ENCODE data around the gene UBE4A. TPM values are rescaled to one million over a fixed set of nuclear protein-coding genes. Genes with fewer than 3 reads are reported as not detected.

Gene UBE4A
- polyA plus RNA-seq (2012; ENCODE audit: missing spikeins): 17.7 TPM

- FAIRE-seq (peak; percentile 100), DNase-seq (ENCODE audit: insufficient read length) (peak; percentile 64)
- TF ChIP-seq TAF1 (IDR thresholded peaks at IDR 0.05; ENCODE audit: borderline replicate concordance, low read depth, low read length) (peak; percentile 91), POLR2AphosphoS5 (IDR thresholded peaks at IDR 0.05; ENCODE audit: low read depth, low read length) (peak; percentile 97), POLR2A (IDR thresholded peaks at IDR 0.05; ENCODE audit: low read depth, low read length) (peak; percentile 98)
Measured at GRCh38 chr11:118359295-118359958, at the start of gene UBE4A. UBE4A (plus strand) TSS chr11:118359600; CDS start chr11:118365081, 5,481 bp downstream.

GRCh38 chr11:118310271-118310670 is 49.1 kb upstream of the UBE4A start:
- no peak for DNase-seq (ENCODE audit: insufficient read length)
- no peak for TF ChIP-seq POLR2A (IDR thresholded peaks at IDR 0.05; ENCODE audit: low read depth, low read length)
- no peak for TF ChIP-seq POLR2AphosphoS5 (IDR thresholded peaks at IDR 0.05; ENCODE audit: low read depth, low read length)
- no peak for TF ChIP-seq TAF1 (IDR thresholded peaks at IDR 0.05; ENCODE audit: borderline replicate concordance, low read depth, low read length)
- no peak for FAIRE-seq

- no peak for TF ChIP-seq TAF1 (IDR thresholded peaks at IDR 0.05; ENCODE audit: borderline replicate concordance, low read depth, low read length)
- no peak for TF ChIP-seq POLR2A (IDR thresholded peaks at IDR 0.05; ENCODE audit: low read depth, low read length)
- no peak for TF ChIP-seq POLR2AphosphoS5 (IDR thresholded peaks at IDR 0.05; ENCODE audit: low read depth, low read length)
- FAIRE-seq: no peak
- no peak for DNase-seq (ENCODE audit: insufficient read length)
Measured at GRCh38 chr11:118310781-118311485, 48.5 kb upstream of the UBE4A start.

GRCh38 chr11:118311518-118311917 is 47.9 kb upstream of the UBE4A start:
- FAIRE-seq: no peak

GRCh38 chr11:118312328-118312727 is 47.1 kb upstream of the UBE4A start:
- FAIRE-seq (no peak), DNase-seq (ENCODE audit: insufficient read length) (no peak)
- TF ChIP-seq TAF1 (IDR thresholded peaks at IDR 0.05; ENCODE audit: borderline replicate concordance, low read depth, low read length): no peak
- no peak for TF ChIP-seq POLR2AphosphoS5 (IDR thresholded peaks at IDR 0.05; ENCODE audit: low read depth, low read length)
- no peak for TF ChIP-seq POLR2A (IDR thresholded peaks at IDR 0.05; ENCODE audit: low read depth, low read length)

More at GRCh38 chr11:118311518-118311917, 47.9 kb upstream of the UBE4A start:
- no peak for DNase-seq (ENCODE audit: insufficient read length)
- TF ChIP-seq POLR2AphosphoS5 (IDR thresholded peaks at IDR 0.05; ENCODE audit: low read depth, low read length) (no peak), TAF1 (IDR thresholded peaks at IDR 0.05; ENCODE audit: borderline replicate concordance, low read depth, low read length) (no peak), POLR2A (IDR thresholded peaks at IDR 0.05; ENCODE audit: low read depth, low read length) (no peak)

GRCh38 chr11:118313242-118313641 is 46.2 kb upstream of the UBE4A start:
- no peak for FAIRE-seq
- TF ChIP-seq TAF1 (IDR thresholded peaks at IDR 0.05; ENCODE audit: borderline replicate concordance, low read depth, low read length) (no peak), POLR2AphosphoS5 (IDR thresholded peaks at IDR 0.05; ENCODE audit: low read depth, low read length) (no peak), POLR2A (IDR thresholded peaks at IDR 0.05; ENCODE audit: low read depth, low read length) (no peak)
- no peak for DNase-seq (ENCODE audit: insufficient read length)

- no peak for FAIRE-seq
- DNase-seq (ENCODE audit: insufficient read length): no peak
- TF ChIP-seq POLR2AphosphoS5 (IDR thresholded peaks at IDR 0.05; ENCODE audit: low read depth, low read length) (no peak), POLR2A (IDR thresholded peaks at IDR 0.05; ENCODE audit: low read depth, low read length) (no peak), TAF1 (IDR thresholded peaks at IDR 0.05; ENCODE audit: borderline replicate concordance, low read depth, low read length) (no peak)
Measured at GRCh38 chr11:118314988-118315411, 44.4 kb upstream of the UBE4A start.

- no peak for DNase-seq (ENCODE audit: insufficient read length)
- FAIRE-seq: no peak
Measured at GRCh38 chr11:118318124-118318523, 41.3 kb upstream of the UBE4A start.

GRCh38 chr11:118318581-118319336 is 40.6 kb upstream of the UBE4A start:
- TF ChIP-seq POLR2AphosphoS5 (IDR thresholded peaks at IDR 0.05; ENCODE audit: low read depth, low read length) (no peak), POLR2A (IDR thresholded peaks at IDR 0.05; ENCODE audit: low read depth, low read length) (no peak), TAF1 (IDR thresholded peaks at IDR 0.05; ENCODE audit: borderline replicate concordance, low read depth, low read length) (no peak)
- DNase-seq (ENCODE audit: insufficient read length) (no peak), FAIRE-seq (no peak)

More at GRCh38 chr11:118318124-118318523, 41.3 kb upstream of the UBE4A start:
- no peak for TF ChIP-seq POLR2AphosphoS5 (IDR thresholded peaks at IDR 0.05; ENCODE audit: low read depth, low read length)
- no peak for TF ChIP-seq TAF1 (IDR thresholded peaks at IDR 0.05; ENCODE audit: borderline replicate concordance, low read depth, low read length)
- TF ChIP-seq POLR2A (IDR thresholded peaks at IDR 0.05; ENCODE audit: low read depth, low read length): no peak

GRCh38 chr11:118319337-118319707 is 40.1 kb upstream of the UBE4A start:
- DNase-seq (ENCODE audit: insufficient read length) (no peak), FAIRE-seq (no peak)
- no peak for TF ChIP-seq POLR2AphosphoS5 (IDR thresholded peaks at IDR 0.05; ENCODE audit: low read depth, low read length)

- DNase-seq (ENCODE audit: insufficient read length) (no peak), FAIRE-seq (no peak)
- TF ChIP-seq POLR2AphosphoS5 (IDR thresholded peaks at IDR 0.05; ENCODE audit: low read depth, low read length): no peak
- TF ChIP-seq POLR2A (IDR thresholded peaks at IDR 0.05; ENCODE audit: low read depth, low read length): no peak
- TF ChIP-seq TAF1 (IDR thresholded peaks at IDR 0.05; ENCODE audit: borderline replicate concordance, low read depth, low read length): no peak
Measured at GRCh38 chr11:118320515-118320914, 38.9 kb upstream of the UBE4A start.
